GM12873 (cell line): ENCODE data around the gene ADAM15.

ENCODE experiments used
- CTCF ChIP-seq: IDR thresholded peaks from 2 replicates; pipeline ENCODE4 v1.5.1; 2012; ENCODE audit warnings: low read depth, mild to moderate bottlenecking, moderate library complexity, low read length, control low read depth; ENCODE audit not compliant: insufficient read depth; ENCODE audit errors: missing control alignments

ADAM15 gene

GRCh38 chr1:155043793-155044192 is 7.3 kb upstream of the ADAM15 start:
- TF ChIP-seq CTCF: no peak

- no peak for TF ChIP-seq CTCF
Observed at GRCh38 chr1:155044365-155044764, 6.8 kb upstream of the ADAM15 start.

GRCh38 chr1:155044812-155045657 is 6.1 kb upstream of the ADAM15 start:
- peak; percentile 77 for TF ChIP-seq CTCF

GRCh38 chr1:155048449-155049334 is 2.4 kb upstream of the ADAM15 start:
- TF ChIP-seq CTCF: no peak

GRCh38 chr1:155049651-155050559 is 1.2 kb upstream of the ADAM15 start:
- no peak for TF ChIP-seq CTCF

GRCh38 chr1:155051342-155051776 is 243 bp downstream of the ADAM15 start:
- no peak for TF ChIP-seq CTCF
